ENCODE data around the gene AGBL1.

Gene AGBL1

GRCh38 chr15:86079508-86080266 lies at the start of gene AGBL1:
Gene AGBL1 (plus strand): TSS chr15:86079871.
- no peak for DNase-seq (ENCODE audit: low spot score)

GRCh38 chr15:86034904-86035303 lies 44.8 kb upstream of the AGBL1 start:
- DNase-seq (ENCODE audit: low spot score), result no peak

GRCh38 chr15:86036243-86036642 lies 43.4 kb upstream of the AGBL1 start:
- DNase-seq (ENCODE audit: low spot score), result no peak

DNA sequence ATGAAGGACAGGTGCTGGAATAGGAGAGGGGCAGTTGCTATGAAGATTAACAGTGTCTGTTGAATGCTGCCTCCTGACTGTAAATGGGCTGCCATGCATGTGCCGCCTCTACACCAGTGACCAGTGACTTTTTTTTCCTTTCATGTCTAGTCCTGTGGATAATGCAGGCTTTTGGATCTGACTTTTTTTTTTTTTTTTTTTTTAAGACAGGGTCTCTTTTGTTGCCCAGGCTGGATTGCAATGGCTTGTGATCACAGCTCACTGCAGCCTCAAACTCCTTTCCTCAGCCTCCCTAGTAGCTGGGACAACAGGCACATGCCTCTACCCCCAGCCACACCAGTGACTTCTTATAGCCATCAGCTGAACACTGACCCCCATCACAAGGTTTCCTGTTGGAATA lies 41.2 kb upstream of the AGBL1 start:
- DNase-seq (ENCODE audit: low spot score), result no peak

- no peak for DNase-seq (ENCODE audit: low spot score)
Measured at GRCh38 chr15:86040356-86041033, 39.2 kb upstream of the AGBL1 start.

DNA sequence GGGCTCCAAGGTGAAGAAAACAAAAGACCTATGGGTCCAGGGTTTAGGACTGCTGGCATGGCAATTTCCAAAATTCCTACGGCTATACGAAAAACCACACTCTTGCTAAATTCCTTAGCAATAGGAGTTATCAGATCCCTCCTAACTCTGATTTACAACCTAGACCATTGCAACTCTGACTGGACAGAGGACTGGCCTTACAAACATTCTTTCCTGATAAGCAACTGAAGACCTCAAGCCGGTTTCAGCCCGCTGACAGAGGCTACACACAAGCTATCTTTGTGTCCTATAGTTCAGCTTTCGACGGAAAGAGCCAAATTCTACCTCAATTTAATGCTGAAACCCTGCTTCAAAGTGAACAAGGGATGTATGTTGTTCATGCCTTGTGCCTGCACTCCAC lies 38.3 kb upstream of the AGBL1 start:
- no peak for DNase-seq (ENCODE audit: low spot score)

DNA sequence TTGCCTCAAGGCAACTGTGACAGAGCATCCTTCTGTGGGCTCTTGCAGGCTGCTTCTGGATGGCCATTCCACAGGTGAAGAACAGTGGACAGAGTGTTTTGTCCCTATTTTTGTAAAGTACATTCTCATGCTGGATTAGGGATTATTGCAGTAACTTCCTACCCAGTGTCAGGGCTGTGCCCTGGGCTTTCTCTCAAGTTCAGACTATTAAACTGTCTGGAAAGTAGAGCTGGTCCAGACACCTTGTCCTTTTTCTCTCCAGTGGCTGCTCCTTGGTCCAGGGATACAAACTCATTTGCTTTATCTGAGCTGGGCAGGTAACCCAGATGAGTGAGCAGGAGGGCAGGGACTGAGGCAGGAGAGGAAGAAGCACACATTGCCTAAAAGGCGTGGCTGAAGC lies 37.4 kb upstream of the AGBL1 start:
- no peak for DNase-seq (ENCODE audit: low spot score)

- DNase-seq (ENCODE audit: low spot score), result peak; percentile 13
Measured at GRCh38 chr15:86044981-86045380, 34.7 kb upstream of the AGBL1 start.

- DNase-seq (ENCODE audit: low spot score), result no peak
Measured at GRCh38 chr15:86054338-86054737, 25.3 kb upstream of the AGBL1 start.

DNA sequence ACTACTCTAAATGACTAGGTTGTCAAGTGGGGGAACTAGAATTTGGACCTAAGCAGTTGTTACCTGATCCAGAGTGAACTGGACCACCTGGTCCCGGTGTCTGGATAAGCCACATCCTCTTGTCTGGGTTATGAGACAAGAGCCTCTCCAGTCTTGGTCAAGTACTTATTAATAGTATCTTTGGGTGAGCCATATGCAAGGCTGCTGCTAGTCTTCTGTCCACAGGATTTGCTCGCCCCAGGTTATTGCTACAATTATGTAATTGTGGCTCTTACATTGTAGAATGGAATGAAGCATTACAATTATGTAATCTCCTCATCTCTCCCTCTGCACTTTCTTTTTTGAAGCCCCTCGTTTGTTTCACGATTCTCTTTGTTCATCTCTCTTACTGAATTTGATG lies 24.0 kb upstream of the AGBL1 start:
- no peak for DNase-seq (ENCODE audit: low spot score)

DNA sequence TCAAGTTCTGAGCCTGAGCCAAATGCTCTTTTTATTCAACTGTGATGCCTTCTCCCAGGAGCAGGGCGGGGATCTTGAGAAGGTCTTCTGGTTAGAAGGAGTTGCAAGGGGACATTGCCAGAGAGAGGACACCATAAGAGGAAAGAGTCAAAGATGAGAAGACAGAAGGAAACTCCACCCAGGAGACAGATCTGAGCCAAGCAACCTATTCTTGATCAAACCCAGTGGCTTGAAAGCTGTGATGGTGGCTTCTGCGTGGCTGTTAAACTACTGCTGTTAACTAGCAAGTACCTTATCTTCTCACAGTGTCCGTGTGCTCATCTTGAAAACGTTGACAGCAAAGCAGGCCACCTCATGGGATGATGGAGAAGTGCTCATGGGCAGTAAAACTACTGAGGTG lies 19.8 kb upstream of the AGBL1 start:
- DNase-seq (ENCODE audit: low spot score), result no peak

DNA sequence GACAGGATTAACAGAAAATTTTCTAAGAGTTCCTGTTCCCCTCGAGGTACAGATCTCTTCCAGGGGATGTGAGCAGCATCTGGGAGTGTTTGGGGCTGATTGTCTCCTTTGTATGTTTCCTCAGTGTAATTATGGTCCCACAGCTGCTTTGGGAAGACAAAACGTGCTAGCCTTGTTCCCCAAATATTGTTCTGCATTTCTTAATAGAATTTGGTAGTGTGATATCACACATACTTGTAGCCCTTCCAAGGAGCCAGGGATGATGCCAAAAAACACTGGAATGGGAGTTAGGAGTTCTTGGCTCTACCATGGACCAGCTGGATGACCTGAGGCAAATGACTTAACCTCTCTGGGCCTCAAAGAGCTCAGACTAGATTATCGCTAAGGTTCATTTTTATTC lies 19.0 kb upstream of the AGBL1 start:
- DNase-seq (ENCODE audit: low spot score), result no peak

GRCh38 chr15:86061581-86061980 lies 18.1 kb upstream of the AGBL1 start:
- DNase-seq (ENCODE audit: low spot score), result no peak

- DNase-seq (ENCODE audit: low spot score), result no peak
Measured at GRCh38 chr15:86062646-86063243, 16.9 kb upstream of the AGBL1 start.

DNA sequence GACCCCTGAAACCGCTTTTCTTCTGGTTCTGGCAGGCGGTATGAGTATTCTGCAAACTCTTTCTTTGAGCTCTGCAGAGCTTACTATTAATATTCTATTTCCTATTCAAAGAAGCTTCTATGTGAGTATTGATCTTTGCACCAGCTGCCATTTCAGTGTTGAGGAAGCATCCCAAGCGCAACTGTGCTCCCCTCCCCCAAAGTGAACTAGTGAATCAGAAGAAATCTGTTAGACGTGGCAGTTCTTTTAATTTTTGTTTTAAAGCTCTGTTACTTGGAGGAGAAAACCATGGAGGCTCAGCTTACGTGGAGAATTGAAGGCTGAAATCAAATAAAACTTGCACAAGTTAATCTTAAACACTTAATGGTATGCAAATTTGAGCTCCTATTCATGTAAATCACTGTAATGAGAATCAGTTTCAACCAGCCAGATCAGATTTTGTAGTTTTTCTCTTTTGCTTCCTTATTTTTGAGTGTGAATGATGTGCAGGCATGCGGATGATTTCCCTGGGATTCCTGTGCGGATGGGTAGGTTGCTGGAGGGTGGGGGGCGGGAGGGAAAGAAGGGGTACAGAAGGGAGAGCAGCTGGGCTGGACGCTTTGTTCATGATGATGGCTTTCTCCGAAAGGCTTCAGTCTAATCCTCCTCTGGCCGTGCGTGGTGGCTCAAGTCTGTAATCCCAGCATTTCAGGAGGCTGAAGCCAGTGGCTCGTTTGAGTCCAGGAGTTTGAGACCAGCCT lies 16.1 kb upstream of the AGBL1 start:
- DNase-seq (ENCODE audit: low spot score), result no peak

DNA sequence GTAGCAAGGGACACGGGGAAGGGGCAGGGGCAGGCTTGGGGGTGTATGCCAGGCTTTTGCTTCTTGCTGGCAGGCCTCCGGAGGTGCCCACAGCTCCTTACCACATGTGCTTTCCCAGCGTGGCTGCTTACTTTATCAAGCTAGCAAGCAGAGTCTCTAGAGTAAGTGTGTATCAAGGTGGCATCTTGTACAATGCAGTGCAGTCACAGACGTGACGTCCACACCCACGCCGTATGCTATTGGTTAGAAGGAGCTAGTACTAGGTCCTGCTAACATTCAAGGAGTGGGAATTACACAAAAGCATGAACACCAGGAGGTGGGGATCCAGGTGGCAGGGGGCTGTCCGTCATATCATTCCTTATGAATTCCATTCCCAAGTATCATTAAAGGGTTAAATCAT lies 15.3 kb upstream of the AGBL1 start:
- no peak for DNase-seq (ENCODE audit: low spot score)

DNA sequence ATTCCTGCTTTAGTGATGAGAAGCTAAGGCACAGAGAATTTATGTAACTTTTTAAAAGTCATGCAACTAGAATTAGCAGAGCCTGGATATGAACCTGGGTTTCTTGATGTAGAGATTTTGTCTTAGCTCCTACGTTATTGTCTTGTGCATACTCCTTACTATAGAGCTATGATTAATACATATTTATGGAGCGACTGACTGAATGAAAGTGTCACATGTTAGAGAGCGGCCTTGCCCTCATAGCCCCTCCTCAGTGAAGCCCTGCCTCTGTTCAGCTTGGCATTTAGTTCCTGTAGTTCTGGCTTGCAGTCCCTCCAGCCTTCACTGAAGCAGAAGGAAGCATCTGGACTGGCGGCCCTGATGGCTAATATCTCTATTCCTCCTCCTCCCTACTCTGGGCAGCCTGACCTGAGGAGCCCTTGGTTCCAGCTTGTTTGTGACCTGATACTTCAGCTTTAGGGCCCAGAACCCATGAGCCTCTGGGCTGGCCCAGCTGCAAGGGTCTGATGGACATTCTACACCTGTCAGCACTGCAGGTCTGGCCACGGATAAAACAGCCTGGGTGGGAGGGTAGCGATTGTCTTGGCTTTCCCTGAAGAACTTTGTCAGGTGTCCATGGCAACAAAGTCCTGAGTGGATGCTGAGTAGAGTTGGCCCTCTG lies 13.4 kb upstream of the AGBL1 start:
- no peak for DNase-seq (ENCODE audit: low spot score)

DNA sequence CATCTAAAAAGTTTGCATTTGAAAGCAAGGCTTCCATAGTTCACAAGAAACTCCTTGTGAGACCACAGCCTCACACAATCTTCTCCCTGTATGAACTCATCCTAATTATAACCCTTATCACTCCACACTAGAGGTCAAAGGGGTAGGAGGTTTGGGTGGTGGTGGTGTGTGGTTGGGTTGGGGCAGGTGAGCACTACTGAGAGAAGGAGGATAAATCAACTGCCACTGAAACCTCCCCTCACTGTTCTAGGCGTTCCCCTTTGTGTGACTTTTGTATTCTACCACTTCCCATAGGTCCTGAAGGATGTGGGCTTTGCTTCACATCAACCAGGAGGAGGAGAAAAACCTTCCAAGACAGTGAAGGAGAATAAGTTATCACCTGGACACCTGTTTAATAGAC lies 6.4 kb upstream of the AGBL1 start:
- DNase-seq (ENCODE audit: low spot score), result no peak

GRCh38 chr15:86076468-86076867 lies 3.2 kb upstream of the AGBL1 start:
- DNase-seq (ENCODE audit: low spot score), result no peak

DNA sequence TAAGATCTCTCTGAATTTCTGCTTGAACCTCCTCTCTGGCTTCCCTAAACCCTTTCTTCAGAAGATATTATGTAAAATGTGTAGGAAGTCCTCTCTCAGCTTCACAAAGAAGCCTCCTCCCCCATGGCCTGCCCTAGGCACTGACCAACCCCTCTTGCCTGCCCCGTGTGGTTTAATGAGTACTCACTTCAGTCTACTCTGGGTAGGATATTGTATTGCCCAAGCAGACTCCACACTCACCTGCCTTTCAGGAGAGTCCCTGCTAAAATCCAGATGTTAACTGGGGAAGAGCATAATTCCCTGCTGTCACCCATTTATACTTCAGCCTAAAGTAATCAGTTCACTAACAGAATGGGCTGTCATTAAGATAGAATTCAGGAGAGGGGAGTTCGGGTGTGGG lies 2.6 kb upstream of the AGBL1 start:
- DNase-seq (ENCODE audit: low spot score), result peak; percentile 3

DNA sequence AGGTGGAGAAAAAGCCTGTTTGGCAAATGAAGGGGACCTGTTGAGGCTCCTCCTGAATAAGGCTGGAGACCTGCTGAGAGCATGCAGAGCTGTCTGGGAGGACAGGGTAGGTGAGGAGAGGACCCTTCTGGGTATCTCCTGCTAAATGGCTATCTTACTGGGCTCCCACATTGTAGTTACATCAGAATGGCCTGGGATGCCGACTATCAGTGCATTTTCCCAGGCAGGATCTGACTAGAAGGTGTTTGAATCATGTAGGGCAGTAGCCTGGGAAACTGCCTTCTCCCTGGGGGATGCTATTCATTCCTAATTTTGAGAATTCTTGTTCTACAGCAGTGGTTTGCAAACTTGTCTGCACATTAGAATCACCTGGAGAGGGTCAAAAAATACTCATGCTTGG lies 631 bp downstream of the AGBL1 start:
- no peak for DNase-seq (ENCODE audit: low spot score)

Data from NAMALWA (cell line).